GM12891 (cell line): Measurements from ENCODE around the gene RPL11.

Experiments
- PAX5 ChIP-seq: IDR thresholded peaks from 2 replicates; pipeline ENCODE4 v1.6.1; 2011; ENCODE audit warnings: low read length, moderate library complexity, mild to moderate bottlenecking; ENCODE audit not compliant: insufficient read depth, severe bottlenecking
- POLR2A ChIP-seq: IDR thresholded peaks from 2 replicates; pipeline ENCODE4 v1.6.1; 2011; ENCODE audit warnings: low read depth, low read length, control low read depth
- TAF1 ChIP-seq: IDR thresholded peaks from 2 replicates; pipeline ENCODE4 v1.6.1; 2011; ENCODE audit warnings: low read depth, low read length, control low read depth

DNA sequence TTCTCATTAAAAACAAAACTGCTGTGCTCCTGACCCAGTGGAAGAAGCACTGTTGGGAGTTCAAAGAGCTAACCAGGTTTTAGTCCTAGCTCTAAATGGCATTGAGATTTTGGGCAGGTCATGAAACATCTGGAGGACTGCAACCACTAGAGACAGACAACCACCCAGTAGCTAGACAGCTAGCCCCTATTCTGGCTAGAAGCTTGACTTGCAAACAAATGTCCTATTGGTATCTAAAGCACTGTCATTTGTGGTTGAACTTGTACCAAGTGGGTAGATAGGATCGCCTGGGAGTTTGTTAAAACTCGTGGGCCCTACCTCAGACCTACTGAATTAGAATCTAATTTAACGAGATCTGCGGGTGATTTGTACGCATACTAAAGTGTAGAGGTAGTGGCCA lies 6.9 kb downstream of the RPL11 start:
- TF ChIP-seq TAF1 (no peak), POLR2A (no peak; the same call in none of the 2 replicates), PAX5 (no peak)
